Hepatocyte (in vitro differentiated cells): ENCODE measurements around the gene KRTAP10-9. TPM values are rescaled to one million over a fixed set of nuclear protein-coding genes. Genes with fewer than 3 reads are reported as not detected.

ENCODE experiments used
- DNase-seq: peaks from one replicate; pipeline ENCODE4 v3.0.0-alpha.2; 2016; ENCODE audit warnings: low spot score
- H2AFZ ChIP-seq: fragments of 200-600 bp; sonication (generic); 2 replicates; pipeline ENCODE4 v1.6.0; 2016; ENCODE audit warnings: antibody characterized with exemption, mild to moderate bottlenecking
- H3K27ac ChIP-seq: fragments of 200-600 bp; sonication (generic); 2 replicates; pipeline ENCODE4 v1.5.1; 2016; ENCODE audit warnings: mild to moderate bottlenecking
- H3K27me3 ChIP-seq: fragments of 200-600 bp; sonication (generic); 2 replicates; pipeline ENCODE4 v1.6.1; 2016
- H3K36me3 ChIP-seq: fragments of 200-600 bp; sonication (generic); replicated peaks from 2 replicates; pipeline ENCODE4 v1.5.1; 2016; ENCODE audit warnings: low read depth; ENCODE audit not compliant: insufficient read depth
- H3K4me1 ChIP-seq: fragments of 200-600 bp; sonication (generic); 2 replicates; pipeline ENCODE4 v1.5.1; 2016; ENCODE audit warnings: mild to moderate bottlenecking, moderate library complexity; ENCODE audit not compliant: insufficient read depth
- H3K4me2 ChIP-seq: fragments of 200-600 bp; sonication (generic); 2 replicates; pipeline ENCODE4 v1.6.0; 2016
- H3K4me3 ChIP-seq: fragments of 200-600 bp; sonication (generic); 2 replicates; pipeline ENCODE4 v1.5.1; 2016; ENCODE audit warnings: mild to moderate bottlenecking
- H3K79me2 ChIP-seq: fragments of 200-600 bp; sonication (generic); 2 replicates; pipeline ENCODE4 v1.6.0; 2017; ENCODE audit warnings: mild to moderate bottlenecking
- H3K9me2 ChIP-seq: fragments of 200-600 bp; sonication (generic); replicated peaks from 2 replicates; pipeline ENCODE4 v1.6.0; 2017; ENCODE audit warnings: mild to moderate bottlenecking; ENCODE audit not compliant: insufficient read depth
- H3K9me3 ChIP-seq: fragments of 200-600 bp; sonication (generic); 2 replicates; pipeline ENCODE4 v1.5.1; 2016; ENCODE audit warnings: low read depth, mild to moderate bottlenecking
- H4K20me1 ChIP-seq: fragments of 200-600 bp; sonication (generic); 2 replicates; pipeline ENCODE4 v1.6.0; 2016; ENCODE audit warnings: mild to moderate bottlenecking; ENCODE audit not compliant: insufficient read depth, poor library complexity, severe bottlenecking
- CTCF ChIP-seq: fragments of 200-600 bp; sonication (generic); IDR thresholded peaks from 2 replicates; pipeline ENCODE4 v1.5.1; 2016; ENCODE audit warnings: antibody characterized with exemption, mild to moderate bottlenecking; ENCODE audit not compliant: poor library complexity
- EZH2 ChIP-seq: fragments of 200-600 bp; sonication (generic); IDR thresholded peaks from 2 replicates; pipeline ENCODE4 v1.6.1; 2016; ENCODE audit warnings: antibody characterized with exemption, mild to moderate bottlenecking, borderline replicate concordance
- EZH2phosphoT487 ChIP-seq: fragments of 200-600 bp; sonication (generic); IDR thresholded peaks from one replicate; pipeline ENCODE4 v1.6.1; 2018; ENCODE audit warnings: antibody characterized with exemption, mild to moderate bottlenecking, low read depth, moderate library complexity; ENCODE audit not compliant: unreplicated experiment, severe bottlenecking
- WGBS: methylation state at CpG from one replicate; pipeline ENCODE4 v1.1.6; 2016; ENCODE audit warnings: low lambda C conversion rate; ENCODE audit errors: missing lambda C conversion rate; 5-methylcytosine and 5-hydroxymethylcytosine counted together
- polyA plus RNA-seq: library from polyadenylated mRNA; unstranded; fragments of >200 nt; fragmentation: Nextera tagmentation; extraction: Ambion mirVana; gene quantifications from 2 replicates; pipeline ENCODE4 v1.2.1, GENCODE V29; 2016
- total RNA-seq: library from RNA; depleted of rRNA; stranded (reverse); fragments of >200 nt; gene quantifications from 2 replicates; pipeline ENCODE4 v1.2.3, GENCODE V29; 2014

The KRTAP10-9 gene
- total and polyA plus RNA-seq, 2 experiments from 2014 or later: not detected

GRCh38 chr21:44647222-44647552 lies 20.3 kb downstream of the KRTAP10-9 start:
- Histone ChIP-seq H3K27me3 (no peaks in the 10 kb centered on the region), H4K20me1 (no peaks in the 10 kb centered on the region), H3K4me2 (no peak overlapping the region), H3K4me1 (no peaks in the 10 kb centered on the region), H3K79me2 (no peaks in the 10 kb centered on the region), H3K36me3 (no peaks in the 10 kb centered on the region), H3K4me3 (no peak overlapping the region), H3K9me2 (no peaks in the 10 kb centered on the region), H3K27ac (no peak overlapping the region), H3K9me3 (peaks cover 4% of the 10 kb centered on the region), H2AFZ (no peak overlapping the region)
- DNase-seq: no peak
- 68% methylated on average over 8 of the region's 8 CpGs for WGBS
- TF ChIP-seq EZH2: no peak
- no peak for TF ChIP-seq EZH2phosphoT487
- no peak for TF ChIP-seq CTCF

- H3K27me3 ChIP-seq: no peaks in the 10 kb centered on the region
- no peaks in the 10 kb centered on the region for H3K79me2 ChIP-seq
- H3K27ac ChIP-seq: no peak overlapping the region
- no peak overlapping the region for H3K4me3 ChIP-seq
- DNase-seq: no peak
- H4K20me1 ChIP-seq: no peaks in the 10 kb centered on the region
- no peaks in the 10 kb centered on the region for H3K9me2 ChIP-seq
- H3K4me2 ChIP-seq: no peak overlapping the region
- H2AFZ ChIP-seq: no peak overlapping the region
- peaks cover 4% of the 10 kb centered on the region for H3K9me3 ChIP-seq
- TF ChIP-seq EZH2 (no peak), CTCF (no peak), EZH2phosphoT487 (no peak)
- no peaks in the 10 kb centered on the region for H3K4me1 ChIP-seq
- H3K36me3 ChIP-seq: no peaks in the 10 kb centered on the region
- 89% methylated on average over 33 of the region's 33 CpGs for WGBS
Measured at GRCh38 chr21:44648557-44649311, 21.8 kb downstream of the KRTAP10-9 start.

DNA sequence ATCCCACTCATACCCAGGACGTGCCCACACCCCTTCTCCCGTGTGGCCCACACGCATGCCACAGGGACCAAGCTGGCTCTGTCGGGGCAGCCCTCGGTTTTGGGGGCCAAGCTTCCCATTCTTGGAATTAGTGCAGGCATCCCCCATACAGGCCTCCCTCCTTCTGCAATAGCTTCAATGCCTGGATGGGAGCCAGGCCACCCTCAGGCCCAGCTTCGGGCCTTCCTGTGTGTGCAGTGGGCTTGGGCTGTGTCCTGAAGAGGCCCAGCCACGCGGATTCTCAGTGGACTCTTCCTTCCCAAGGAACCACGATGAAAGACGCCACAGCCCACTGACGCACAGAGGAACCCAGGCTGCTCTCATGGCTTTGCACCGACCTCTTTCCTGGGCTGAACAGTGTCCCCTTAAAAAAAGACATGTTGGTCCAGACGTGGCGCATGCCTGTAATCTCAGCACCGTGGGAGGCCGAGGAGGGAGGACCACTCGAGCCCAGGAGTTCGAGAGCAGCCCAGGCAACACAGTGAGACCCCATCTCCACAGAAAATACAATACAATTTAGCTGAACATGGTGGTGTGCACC lies 22.7 kb downstream of the KRTAP10-9 start:
- H3K4me2 ChIP-seq: no peak overlapping the region
- no peak overlapping the region for H3K4me3 ChIP-seq
- WGBS: 91% methylated on average over 18 of the region's 18 CpGs
- no peak for DNase-seq
- TF ChIP-seq CTCF (no peak), EZH2phosphoT487 (no peak), EZH2 (no peak)
- no peaks in the 10 kb centered on the region for H3K9me2 ChIP-seq
- no peak overlapping the region for H3K27ac ChIP-seq
- no peaks in the 10 kb centered on the region for H4K20me1 ChIP-seq
- no peaks in the 10 kb centered on the region for H3K4me1 ChIP-seq
- no peak overlapping the region for H2AFZ ChIP-seq
- no peaks in the 10 kb centered on the region for H3K36me3 ChIP-seq
- no peaks in the 10 kb centered on the region for H3K79me2 ChIP-seq
- peaks cover under 1% of the 10 kb centered on the region for H3K9me3 ChIP-seq
- H3K27me3 ChIP-seq: no peaks in the 10 kb centered on the region
